Right lobe of liver (tissue), 4 donors: ENCODE results near the gene RGL2.

Experiments used
- CTCF ChIP-seq, 4 donors: fragments of 200-600 bp in 3 of 4; fragments of 450-650 bp in 1 of 4; IDR thresholded peaks; one replicate each; pipeline versions ENCODE4 v1.5.1 to v1.8.0; 2016 to 2022; ENCODE audit warnings: antibody characterized with exemption in 4 of 4, mild to moderate bottlenecking in 2 of 4
- POLR2A ChIP-seq: fragments of 450-650 bp; IDR thresholded peaks from one replicate; pipeline ENCODE4 v1.6.1; 2017; ENCODE audit warnings: antibody characterized with exemption, mild to moderate bottlenecking
- donor health status: DM: no; HTN: no; CAD: no.
- donor health status: DM: no; HTN: no; CAD: no.
- donor health status: DM: no; HTN: yes; CAD: no.

GRCh38 chr6:33297406-33297955 lies 1.3 kb downstream of the RGL2 start:
- TF ChIP-seq CTCF (IDR thresholded peaks at IDR 0.05), result no peak
- TF ChIP-seq POLR2A, result no peak
